Measurements from ENCODE around the gene LYL1. TPM values are rescaled to one million over a fixed set of nuclear protein-coding genes. Genes with fewer than 3 reads are reported as not detected.

The LYL1 gene
- total and polyA plus RNA-seq, 9 of the 15 experiments (the other 6 are each of a cell fraction or from before 2014, with no cell fraction given) = 1.3 to 266 (median 34.0) TPM

DNA sequence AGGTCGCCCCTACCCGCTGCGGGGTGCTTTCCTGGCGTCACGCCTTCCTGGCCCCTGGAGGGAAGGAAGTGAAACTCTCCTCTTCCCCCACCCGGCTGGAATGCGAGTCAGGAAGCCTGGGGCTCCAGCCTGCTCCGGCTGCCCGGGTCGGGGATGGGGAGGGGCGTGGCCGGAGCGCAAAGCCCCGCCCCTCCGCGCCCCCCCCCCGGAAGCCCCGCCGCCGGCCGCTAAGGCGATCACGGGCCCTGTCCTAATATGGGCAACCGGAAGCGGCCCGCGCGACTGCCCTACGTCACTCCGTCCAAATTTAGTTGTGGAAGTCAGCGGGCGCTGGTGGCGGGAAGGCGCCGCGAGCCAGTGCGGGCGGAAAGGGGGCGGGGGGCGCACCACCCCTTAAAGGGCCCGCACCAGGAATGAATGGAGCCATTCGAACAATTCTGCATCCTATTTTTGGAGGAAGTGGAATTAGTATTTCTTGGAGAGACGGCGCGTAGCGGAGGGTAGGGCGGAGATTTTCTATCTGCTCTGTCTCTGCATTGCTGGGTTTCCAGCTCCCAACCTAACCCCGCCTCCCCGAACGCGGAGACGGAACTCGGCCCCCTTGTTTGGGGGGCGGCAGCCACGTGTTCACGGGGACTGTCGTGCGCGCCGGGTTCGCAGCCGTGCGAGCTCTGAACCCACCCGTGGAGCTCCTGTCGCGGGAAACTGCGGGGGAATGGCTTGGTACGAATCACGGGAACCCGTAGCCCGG lies 49.1 kb upstream of the LYL1 start (continued):
- TF ChIP-seq PHTF2 (CRISPR knock-in tag; IDR thresholded peaks at IDR 0.05) (peak; percentile 48; the same call in 1 of the 2 replicates), TBL1XR1 (IDR thresholded peaks at IDR 0.05; ENCODE audit: low read length in 2 of 2) (no peak; a peak in 1 of 4 replicates), MCM7 (IDR thresholded peaks at IDR 0.05) (no peak), ZC3H11A (IDR thresholded peaks at IDR 0.05; ENCODE audit: low read depth, low read length) (no peak), NCOA2 (IDR thresholded peaks at IDR 0.05; ENCODE audit: partially characterized antibody in 2 of 2) (no peak), GATA2 (CRISPR knock-in tag; IDR thresholded peaks at IDR 0.05) (no peak), SUPT5H (IDR thresholded peaks at IDR 0.05) (no peak; the same call in 1 of the 2 replicates), ELF2 (CRISPR knock-in tag; IDR thresholded peaks at IDR 0.05) (no peak), HDAC1 (IDR thresholded peaks at IDR 0.05) (peak in 1 of 2 experiments; percentile 72; a peak in 2 of 4 replicates), PTRF (tag; IDR thresholded peaks at IDR 0.05) (no peak), ESRRB (CRISPR knock-in tag; IDR thresholded peaks at IDR 0.05; ENCODE audit: borderline replicate concordance) (no peak), ARHGAP35 (IDR thresholded peaks at IDR 0.05; ENCODE audit: partially characterized antibody) (no peak), POLR2G (IDR thresholded peaks at IDR 0.05; ENCODE audit: low read depth, low read length) (peak; percentile 79), ARID2 (IDR thresholded peaks at IDR 0.05) (no peak), WHSC1 (IDR thresholded peaks at IDR 0.05; ENCODE audit: low read length) (no peak), HMGN3 (IDR thresholded peaks at IDR 0.05; ENCODE audit: borderline replicate concordance, extremely low read depth, insufficient read length, low read depth, low read length) (peak; percentile 74), ZNF239 (CRISPR knock-in tag; IDR thresholded peaks at IDR 0.05) (no peak)
- TF ChIP-seq, protein P1, sequence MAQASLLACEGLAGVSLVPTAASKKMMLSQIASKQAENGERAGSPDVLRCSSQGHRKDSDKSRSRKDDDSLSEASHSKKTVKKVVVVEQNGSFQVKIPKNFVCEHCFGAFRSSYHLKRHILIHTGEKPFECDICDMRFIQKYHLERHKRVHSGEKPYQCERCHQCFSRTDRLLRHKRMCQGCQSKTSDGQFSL (CRISPR knock-in tag; IDR thresholded peaks at IDR 0.05) = peak; percentile 91
- TF ChIP-seq, protein P1 (tag; IDR thresholded peaks at IDR 0.05) = peak in 1 of 2 experiments; percentile 96; a peak in 2 of 4 replicates
- TF ChIP-seq, protein P2, sequence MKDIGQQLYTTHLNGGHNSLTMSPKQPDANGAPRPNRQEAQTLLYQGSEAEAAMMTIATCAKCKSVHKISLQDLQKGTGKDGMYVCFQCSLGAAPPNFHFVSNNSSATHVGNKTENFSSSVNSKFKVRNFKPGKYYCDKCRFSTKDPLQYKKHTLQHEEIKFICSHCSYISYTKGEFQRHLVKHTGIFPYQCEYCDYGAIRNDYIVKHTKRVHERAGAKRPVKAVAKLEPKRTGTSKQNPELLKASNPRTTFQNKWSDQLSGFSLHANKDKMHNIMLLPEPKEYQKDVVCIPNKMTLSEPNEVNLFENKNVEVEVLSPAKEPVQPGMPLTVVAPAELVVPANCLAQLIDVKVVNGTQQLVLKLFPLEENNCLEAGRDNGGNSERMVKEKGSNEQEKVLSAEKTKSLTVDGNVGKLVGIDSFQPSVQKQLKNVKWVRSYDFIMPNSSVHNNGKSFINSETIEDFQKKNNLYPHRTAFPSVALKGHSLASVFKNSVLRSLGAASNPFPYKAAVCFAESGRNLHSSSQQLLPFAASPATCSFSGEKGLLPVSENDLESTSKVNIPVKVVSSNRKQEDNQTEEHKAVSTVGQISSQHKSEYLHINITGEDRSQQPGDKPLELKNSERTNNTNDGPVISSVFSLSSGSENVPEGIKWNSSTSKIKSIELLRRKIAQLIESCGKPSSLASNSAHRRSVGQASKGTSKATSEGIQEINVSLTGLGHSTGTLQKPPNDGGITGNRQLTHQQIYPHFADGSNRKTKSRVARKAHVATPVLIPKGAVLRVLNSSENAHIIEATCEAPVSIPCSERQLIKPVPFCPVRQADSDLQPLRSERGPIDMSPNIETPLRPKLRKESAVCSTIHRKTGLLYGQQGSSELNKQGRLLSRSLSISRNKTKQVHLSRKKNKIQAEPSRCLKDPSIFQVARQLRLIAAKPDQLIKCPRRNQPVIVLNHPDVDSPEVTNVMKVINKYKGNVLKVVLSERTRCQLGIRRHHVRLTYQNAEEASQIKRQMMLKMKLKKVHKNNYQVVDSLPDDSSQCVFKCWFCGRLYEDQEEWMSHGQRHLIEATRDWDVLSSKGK (CRISPR knock-in tag; IDR thresholded peaks at IDR 0.05) = no peak
- TF ChIP-seq, protein P3, sequence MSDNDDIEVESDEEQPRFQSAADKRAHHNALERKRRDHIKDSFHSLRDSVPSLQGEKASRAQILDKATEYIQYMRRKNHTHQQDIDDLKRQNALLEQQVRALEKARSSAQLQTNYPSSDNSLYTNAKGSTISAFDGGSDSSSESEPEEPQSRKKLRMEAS (CRISPR knock-in tag; IDR thresholded peaks at IDR 0.05) = peak; percentile 84
- TF ChIP-seq, protein P4, sequence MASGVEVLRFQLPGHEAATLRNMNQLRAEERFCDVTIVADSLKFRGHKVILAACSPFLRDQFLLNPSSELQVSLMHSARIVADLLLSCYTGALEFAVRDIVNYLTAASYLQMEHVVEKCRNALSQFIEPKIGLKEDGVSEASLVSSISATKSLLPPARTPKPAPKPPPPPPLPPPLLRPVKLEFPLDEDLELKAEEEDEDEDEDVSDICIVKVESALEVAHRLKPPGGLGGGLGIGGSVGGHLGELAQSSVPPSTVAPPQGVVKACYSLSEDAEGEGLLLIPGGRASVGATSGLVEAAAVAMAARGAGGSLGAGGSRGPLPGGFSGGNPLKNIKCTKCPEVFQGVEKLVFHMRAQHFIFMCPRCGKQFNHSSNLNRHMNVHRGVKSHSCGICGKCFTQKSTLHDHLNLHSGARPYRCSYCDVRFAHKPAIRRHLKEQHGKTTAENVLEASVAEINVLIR (CRISPR knock-in tag; IDR thresholded peaks at IDR 0.05) = no peak
- TF ChIP-seq, protein P5, sequence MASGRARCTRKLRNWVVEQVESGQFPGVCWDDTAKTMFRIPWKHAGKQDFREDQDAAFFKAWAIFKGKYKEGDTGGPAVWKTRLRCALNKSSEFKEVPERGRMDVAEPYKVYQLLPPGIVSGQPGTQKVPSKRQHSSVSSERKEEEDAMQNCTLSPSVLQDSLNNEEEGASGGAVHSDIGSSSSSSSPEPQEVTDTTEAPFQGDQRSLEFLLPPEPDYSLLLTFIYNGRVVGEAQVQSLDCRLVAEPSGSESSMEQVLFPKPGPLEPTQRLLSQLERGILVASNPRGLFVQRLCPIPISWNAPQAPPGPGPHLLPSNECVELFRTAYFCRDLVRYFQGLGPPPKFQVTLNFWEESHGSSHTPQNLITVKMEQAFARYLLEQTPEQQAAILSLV (tag; IDR thresholded peaks at IDR 0.05) = no peak

Data from K562 (cell line).